ENCODE measurements around the gene MRGPRX3. TPM values are rescaled to one million over a fixed set of nuclear protein-coding genes. Genes with fewer than 3 reads are reported as not detected.

MRGPRX3 gene
- 0.41 TPM in 1 of 5 replicates, not detected in the others for total RNA-seq (2022; extraction: Qiagen RNA extraction; ENCODE audit: low read depth)

GRCh38 chr11:18132341-18132740, at the start of gene MRGPRX3:
TSS of gene MRGPRX3 (plus strand) at chr11:18132571. CDS start at chr11:18137203, 4,632 bp downstream.

GRCh38 chr11:18105802-18106574, 26.4 kb upstream of the MRGPRX3 start, which contains the start of gene SAAL1:
TSS of gene SAAL1 (minus strand) at chr11:18106082. CDS start at chr11:18106041, 41 bp downstream.

GRCh38 chr11:18172666-18173065, 40.3 kb downstream of the MRGPRX3 start, which contains the start of gene MRGPRX4:
TSS of gene MRGPRX4 (plus strand) at chr11:18172837. CDS start at chr11:18173257, 420 bp downstream.

Other genes starting within 250 kb of the MRGPRX3 start
- 15.9 to 20.7 TPM (median 18.1 TPM) in 5 replicates for gene SERGEF, start 119.5 kb upstream of the MRGPRX3 start, total RNA-seq (2022; extraction: Qiagen RNA extraction; ENCODE audit: low read depth)
- gene TPH1, start 86.3 kb upstream of the MRGPRX3 start, total RNA-seq (2022; extraction: Qiagen RNA extraction; ENCODE audit: low read depth), result 0.02 to 0.10 TPM (median 0.08 TPM) in 4 of 5 replicates, not detected in the other
- gene SAAL1, start 26.5 kb upstream of the MRGPRX3 start, total RNA-seq (2022; extraction: Qiagen RNA extraction; ENCODE audit: low read depth), result 37.1 to 42.3 TPM (median 38.6 TPM) in 5 replicates
- not detected in 5 replicates for gene MRGPRX4, start 40.3 kb downstream of the MRGPRX3 start, total RNA-seq (2022; extraction: Qiagen RNA extraction; ENCODE audit: low read depth)
- not detected in 5 replicates for gene SAA4, start 104.2 kb downstream of the MRGPRX3 start, total RNA-seq (2022; extraction: Qiagen RNA extraction; ENCODE audit: low read depth)
- gene SAA2, start 116.1 kb downstream of the MRGPRX3 start, total RNA-seq (2022; extraction: Qiagen RNA extraction; ENCODE audit: low read depth), result 0.07 TPM in 1 of 5 replicates, not detected in the others
- gene SAA1, start 133.7 kb downstream of the MRGPRX3 start, total RNA-seq (2022; extraction: Qiagen RNA extraction; ENCODE audit: low read depth), result 0.30 to 0.59 TPM (median 0.39 TPM) in 3 of 5 replicates, not detected in the others
- 12.9 to 14.3 TPM (median 13.1 TPM) in 5 replicates for gene HPS5, start 189.6 kb downstream of the MRGPRX3 start, total RNA-seq (2022; extraction: Qiagen RNA extraction; ENCODE audit: low read depth)
- gene GTF2H1, start 190.0 kb downstream of the MRGPRX3 start, total RNA-seq (2022; extraction: Qiagen RNA extraction; ENCODE audit: low read depth), result 33.1 to 39.9 TPM (median 36.8 TPM) in 5 replicates